ENCODE results near the gene HSF4.

Gene HSF4

GRCh38 chr16:67170949-67171649 is 6.6 kb downstream of the HSF4 start:
- peak overlapping the region; percentile 3 for H2AK5ac ChIP-seq (ENCODE audit: low read length, severe bottlenecking)
- H3K23ac ChIP-seq (ENCODE audit: low read length in 2 of 2), result no peak overlapping the region
- WGBS, result 48% methylated on average over 14 of the region's 14 CpGs
- peak overlapping the region; percentile 94 to 97 for H3K4ac ChIP-seq (ENCODE audit: low read depth in 1 of 2, low read length in 2 of 2)
- no peak overlapping the region for H2AFZ ChIP-seq (ENCODE audit: low read depth, low read length)
- H3K18ac ChIP-seq (ENCODE audit: low read depth in 1 of 2, low read length in 2 of 2), result peak overlapping the region; percentile 93
- no peaks in the 10 kb centered on the region for H3K9me3 ChIP-seq (ENCODE audit: control insufficient read depth, low read length)
- H2BK120ac ChIP-seq (ENCODE audit: low read depth, low read length), result peak overlapping the region; percentile 93
- peak; percentile 70 for DNase-seq
- peak overlapping the region; percentile 89 for H2BK15ac ChIP-seq (ENCODE audit: low read depth, poor library complexity, severe bottlenecking)
- peak overlapping the region; percentile 74 for H3K27ac ChIP-seq (ENCODE audit: low read length, poor library complexity, severe bottlenecking)
- peaks cover 36% of the 10 kb centered on the region for H3K4me1 ChIP-seq (ENCODE audit: control insufficient read depth, insufficient read depth, low read depth, low read length)
- peak overlapping the region; percentile 87 for H4K8ac ChIP-seq (ENCODE audit: low read length)
- H3K14ac ChIP-seq (ENCODE audit: low read length in 2 of 2), result peak overlapping the region in 1 of 2 experiments; percentile 69
- H3K27me3 ChIP-seq (ENCODE audit: control insufficient read depth in 1 of 2, insufficient read depth in 1 of 2, low read length in 2 of 2), result peaks cover 6 to 30% of the 10 kb centered on the region in 2 experiments
- peaks cover 6% of the 10 kb centered on the region for H3K79me1 ChIP-seq (replicated peaks; ENCODE audit: low read length, poor library complexity, severe bottlenecking)
- peak overlapping the region; percentile 56 to 75 for H2BK12ac ChIP-seq (ENCODE audit: low read length in 2 of 2)
- H4K91ac ChIP-seq (ENCODE audit: low read length), result peak overlapping the region; percentile 93
- H2BK5ac ChIP-seq (ENCODE audit: low read depth, low read length, poor library complexity, severe bottlenecking), result no peak overlapping the region
- peaks cover 0 to 14% of the 10 kb centered on the region in 2 experiments for H3K36me3 ChIP-seq (ENCODE audit: control insufficient read depth in 1 of 2, insufficient read depth in 2 of 2, low read depth in 1 of 2, low read length in 2 of 2)
- H3K4me2 ChIP-seq (ENCODE audit: low read length, poor library complexity, severe bottlenecking), result peak overlapping the region; percentile 60
- peak overlapping the region; percentile 42 to 69 for H3K4me3 ChIP-seq (ENCODE audit: insufficient read depth in 1 of 2, low read depth in 1 of 2, low read length in 2 of 2)
- H3K9ac ChIP-seq (ENCODE audit: low read length), result peak overlapping the region; percentile 82

GRCh38 chr16:67173323-67173722 is 8.8 kb downstream of the HSF4 start:
- peak overlapping the region in 1 of 2 experiments; percentile 69 for H3K4ac ChIP-seq (ENCODE audit: low read depth in 1 of 2, low read length in 2 of 2)
- H2AFZ ChIP-seq (ENCODE audit: low read depth, low read length), result peak overlapping the region; percentile 55
- H3K4me1 ChIP-seq (ENCODE audit: control insufficient read depth, insufficient read depth, low read depth, low read length), result peaks cover 43% of the 10 kb centered on the region
- H3K79me1 ChIP-seq (replicated peaks; ENCODE audit: low read length, poor library complexity, severe bottlenecking), result peaks cover 9% of the 10 kb centered on the region
- H4K8ac ChIP-seq (ENCODE audit: low read length), result peak overlapping the region; percentile 10
- peak overlapping the region; percentile 10 for H3K27ac ChIP-seq (ENCODE audit: low read length, poor library complexity, severe bottlenecking)
- H2BK12ac ChIP-seq (ENCODE audit: low read length in 2 of 2), result peak overlapping the region in 1 of 2 experiments; percentile 45
- peak overlapping the region in 1 of 2 experiments; percentile 82 for H3K4me3 ChIP-seq (ENCODE audit: insufficient read depth in 1 of 2, low read depth in 1 of 2, low read length in 2 of 2)
- peak overlapping the region in 1 of 2 experiments; percentile 18 for H3K14ac ChIP-seq (ENCODE audit: low read length in 2 of 2)
- peak overlapping the region; percentile 90 for H3K4me2 ChIP-seq (ENCODE audit: low read length, poor library complexity, severe bottlenecking)
- H2BK5ac ChIP-seq (ENCODE audit: low read depth, low read length, poor library complexity, severe bottlenecking), result no peak overlapping the region
- peaks cover 0 to 8% of the 10 kb centered on the region in 2 experiments for H3K27me3 ChIP-seq (ENCODE audit: control insufficient read depth in 1 of 2, insufficient read depth in 1 of 2, low read length in 2 of 2)
- no peaks in the 10 kb centered on the region for H3K9me3 ChIP-seq (ENCODE audit: control insufficient read depth, low read length)
- H2AK5ac ChIP-seq (ENCODE audit: low read length, severe bottlenecking), result peak overlapping the region; percentile 45
- H3K9ac ChIP-seq (ENCODE audit: low read length), result peak overlapping the region; percentile 80
- no peak overlapping the region for H4K91ac ChIP-seq (ENCODE audit: low read length)
- peak overlapping the region in 1 of 2 experiments; percentile 67 for H3K18ac ChIP-seq (ENCODE audit: low read depth in 1 of 2, low read length in 2 of 2)
- H2BK120ac ChIP-seq (ENCODE audit: low read depth, low read length), result no peak overlapping the region
- DNase-seq, result no peak
- peaks cover 0 to 19% of the 10 kb centered on the region in 2 experiments for H3K36me3 ChIP-seq (ENCODE audit: control insufficient read depth in 1 of 2, insufficient read depth in 2 of 2, low read depth in 1 of 2, low read length in 2 of 2)
- H3K23ac ChIP-seq (ENCODE audit: low read length in 2 of 2), result no peak overlapping the region
- H2BK15ac ChIP-seq (ENCODE audit: low read depth, poor library complexity, severe bottlenecking), result no peak overlapping the region
- 85% methylated on average over 1 of the region's 1 CpG for WGBS

- Histone ChIP-seq H3K27me3 (ENCODE audit: control insufficient read depth in 1 of 2, insufficient read depth in 1 of 2, low read length in 2 of 2) (peaks cover 0 to 1% of the 10 kb centered on the region in 2 experiments), H3K18ac (ENCODE audit: low read depth in 1 of 2, low read length in 2 of 2) (peak overlapping the region; percentile 67 to 92), H2BK15ac (ENCODE audit: low read depth, poor library complexity, severe bottlenecking) (peak overlapping the region; percentile 60), H3K9ac (ENCODE audit: low read length) (peak overlapping the region; percentile 80), H3K79me1 (replicated peaks; ENCODE audit: low read length, poor library complexity, severe bottlenecking) (peaks cover 7% of the 10 kb centered on the region), H2AFZ (ENCODE audit: low read depth, low read length) (peak overlapping the region; percentile 55), H3K4me3 (ENCODE audit: insufficient read depth in 1 of 2, low read depth in 1 of 2, low read length in 2 of 2) (peak overlapping the region; percentile 58 to 82), H3K4me2 (ENCODE audit: low read length, poor library complexity, severe bottlenecking) (peak overlapping the region; percentile 90), H2AK5ac (ENCODE audit: low read length, severe bottlenecking) (no peak overlapping the region), H3K4ac (ENCODE audit: low read depth in 1 of 2, low read length in 2 of 2) (peak overlapping the region; percentile 40 to 69), H3K27ac (ENCODE audit: low read length, poor library complexity, severe bottlenecking) (peak overlapping the region; percentile 40), H3K9me3 (ENCODE audit: control insufficient read depth, low read length) (no peaks in the 10 kb centered on the region), H3K23ac (ENCODE audit: low read length in 2 of 2) (no peak overlapping the region), H4K91ac (ENCODE audit: low read length) (peak overlapping the region; percentile 75), H4K8ac (ENCODE audit: low read length) (peak overlapping the region; percentile 83), H2BK5ac (ENCODE audit: low read depth, low read length, poor library complexity, severe bottlenecking) (no peak overlapping the region), H2BK12ac (ENCODE audit: low read length in 2 of 2) (peak overlapping the region in 1 of 2 experiments; percentile 45), H3K4me1 (ENCODE audit: control insufficient read depth, insufficient read depth, low read depth, low read length) (peaks cover 43% of the 10 kb centered on the region), H3K14ac (ENCODE audit: low read length in 2 of 2) (peak overlapping the region in 1 of 2 experiments; percentile 13), H3K36me3 (ENCODE audit: control insufficient read depth in 1 of 2, insufficient read depth in 2 of 2, low read depth in 1 of 2, low read length in 2 of 2) (peaks cover 0 to 19% of the 10 kb centered on the region in 2 experiments), H2BK120ac (ENCODE audit: low read depth, low read length) (peak overlapping the region; percentile 81)
- DNase-seq, result peak; percentile 90
- WGBS, result 3% methylated on average over 62 of the region's 71 CpGs
These were observed 9.5 kb downstream of the HSF4 start for GRCh38 chr16:67173808-67174705.

Measured in mesenchymal stem cell (in vitro differentiated cells and primary cell).